ENCODE measurements around the gene HK3.

HK3 gene

GRCh38 chr5:176865964-176866363, 33.2 kb downstream of the HK3 start:
- DNase-seq: no peak

DNA sequence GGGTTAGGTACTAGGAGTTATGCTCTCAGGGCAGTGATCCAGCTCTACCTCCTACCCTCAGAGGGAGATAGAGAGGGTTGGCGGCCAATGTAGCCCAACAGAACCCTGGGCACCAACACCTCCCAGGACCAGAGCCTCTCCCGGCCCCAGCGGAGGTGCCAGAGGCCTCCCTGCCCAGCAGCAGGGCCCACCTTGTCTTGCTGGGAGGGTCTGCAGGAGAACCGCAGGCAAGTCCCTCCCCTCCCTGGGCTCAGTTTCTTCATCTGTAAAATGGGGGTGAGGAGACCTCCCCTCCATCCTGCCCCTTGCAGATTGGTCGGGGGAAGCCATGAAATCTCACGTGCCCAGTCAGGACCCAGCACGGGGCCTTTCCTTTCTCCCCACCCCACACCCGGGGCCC, 34.4 kb downstream of the HK3 start:
- DNase-seq: no peak

DNA sequence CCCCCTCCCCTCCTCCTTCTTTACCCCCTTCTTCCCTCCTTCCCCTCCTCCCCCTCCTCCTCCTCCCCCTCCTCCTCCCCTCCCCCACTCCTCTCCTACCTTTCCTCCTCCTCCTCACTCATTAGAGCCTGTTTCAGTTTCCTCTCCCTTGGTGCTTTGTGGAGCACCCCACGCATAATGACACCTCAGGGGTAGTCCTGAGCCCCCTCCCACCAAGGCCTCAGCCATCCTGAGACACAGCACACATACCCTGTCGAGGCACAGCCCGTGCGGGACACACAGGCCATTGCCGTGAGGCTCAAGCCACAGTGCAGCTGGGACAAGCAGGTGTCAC, 35.4 kb downstream of the HK3 start:
- DNase-seq: no peak

DNA sequence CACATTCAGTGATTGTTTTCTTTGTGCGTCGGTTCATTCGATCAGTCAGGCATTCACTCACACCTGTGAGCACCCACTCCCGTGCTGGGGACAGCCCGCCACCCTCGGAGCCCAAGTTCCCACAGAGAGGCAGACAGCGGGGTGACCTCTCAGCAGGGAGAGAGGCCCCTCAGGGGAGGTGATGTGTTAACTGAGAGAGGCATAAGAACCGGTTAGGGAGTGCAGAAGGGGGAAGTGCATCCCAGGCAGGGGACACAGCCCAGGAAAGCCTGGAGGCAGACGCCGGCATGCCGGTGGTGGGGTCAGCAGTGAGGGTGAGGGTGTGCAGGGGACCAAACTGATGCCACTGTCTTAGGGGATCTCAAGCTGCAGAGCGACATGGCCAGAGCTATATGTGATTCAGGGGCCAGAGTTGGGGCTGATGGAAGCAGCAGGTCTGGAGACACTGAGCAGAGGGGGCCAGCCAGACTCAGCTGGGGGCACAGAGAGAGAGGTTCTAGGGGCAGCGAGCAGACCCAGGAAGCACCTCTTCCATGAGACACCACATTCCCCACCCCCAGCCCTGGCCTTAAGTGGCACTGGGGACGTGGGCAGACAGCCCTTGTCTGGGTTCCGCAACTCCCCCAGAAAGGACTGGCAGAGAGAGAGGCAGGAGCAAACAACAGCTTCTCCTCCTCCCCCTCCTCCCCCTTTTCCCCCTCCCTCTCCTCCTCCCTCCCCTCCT, 35.9 kb downstream of the HK3 start:
- DNase-seq: no peak

- no peak for DNase-seq
Observed at GRCh38 chr5:176862330-176862995, 36.7 kb downstream of the HK3 start.

GRCh38 chr5:176861276-176861675, 37.9 kb downstream of the HK3 start:
- DNase-seq: no peak

DNA sequence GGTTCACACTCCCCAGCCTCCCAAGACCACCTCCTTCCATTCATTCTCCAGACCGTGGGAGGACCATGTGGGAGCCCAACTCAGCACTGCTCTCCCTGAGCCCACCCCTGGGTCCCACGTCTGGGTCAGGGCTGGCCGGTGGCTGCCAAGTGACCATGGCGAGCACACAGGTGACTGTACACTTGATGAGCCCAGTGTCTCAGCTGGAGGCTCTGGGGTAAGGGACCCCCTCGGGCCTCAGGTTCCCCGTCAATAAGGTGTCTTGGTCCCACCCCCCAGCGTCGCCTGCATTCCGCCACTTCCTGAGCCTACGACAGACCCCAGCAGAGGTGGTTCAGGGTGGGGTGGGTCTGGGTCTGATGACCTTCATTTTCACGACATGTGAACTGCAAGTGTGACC, 38.8 kb downstream of the HK3 start:
- no peak for DNase-seq

DNA sequence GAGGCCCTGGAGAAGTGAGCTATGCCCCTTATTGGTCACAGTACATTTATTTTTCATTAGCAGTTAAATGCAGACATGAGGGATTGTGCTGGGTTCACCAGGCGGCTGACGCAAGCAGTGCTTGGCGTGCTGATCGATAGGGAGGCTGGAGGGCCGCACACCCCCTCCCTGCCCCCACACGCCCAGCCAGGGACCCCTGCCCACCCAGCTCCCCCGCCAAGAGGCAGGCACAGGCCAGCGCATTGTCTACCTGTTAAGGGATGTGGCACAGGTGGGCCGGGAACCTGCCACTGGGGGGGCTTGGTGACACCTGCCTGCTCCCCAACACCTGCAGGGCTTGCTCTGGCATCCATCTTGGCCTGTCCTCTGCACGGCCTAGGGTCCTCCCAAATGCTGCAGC, 39.2 kb downstream of the HK3 start:
- DNase-seq: no peak

DNA sequence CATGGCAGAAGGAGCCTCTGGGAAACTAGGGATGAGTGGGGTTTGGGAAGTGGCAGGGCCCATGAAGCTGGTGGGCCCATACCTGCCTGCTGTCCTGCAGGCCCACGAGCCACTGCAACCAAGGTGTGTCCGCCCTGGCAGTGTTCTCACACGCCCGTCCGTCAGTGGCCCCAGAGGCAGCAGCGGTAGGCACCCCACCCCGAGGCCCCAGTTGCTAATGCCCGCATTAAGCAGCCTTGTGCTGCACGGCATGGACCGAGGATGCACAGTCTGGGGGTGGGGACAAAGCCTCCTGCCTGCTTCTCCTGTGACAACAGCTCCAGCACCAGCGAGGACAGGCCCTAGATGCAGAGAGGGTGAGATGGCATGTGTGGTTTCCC, 41.3 kb downstream of the HK3 start:
- DNase-seq: no peak

DNA sequence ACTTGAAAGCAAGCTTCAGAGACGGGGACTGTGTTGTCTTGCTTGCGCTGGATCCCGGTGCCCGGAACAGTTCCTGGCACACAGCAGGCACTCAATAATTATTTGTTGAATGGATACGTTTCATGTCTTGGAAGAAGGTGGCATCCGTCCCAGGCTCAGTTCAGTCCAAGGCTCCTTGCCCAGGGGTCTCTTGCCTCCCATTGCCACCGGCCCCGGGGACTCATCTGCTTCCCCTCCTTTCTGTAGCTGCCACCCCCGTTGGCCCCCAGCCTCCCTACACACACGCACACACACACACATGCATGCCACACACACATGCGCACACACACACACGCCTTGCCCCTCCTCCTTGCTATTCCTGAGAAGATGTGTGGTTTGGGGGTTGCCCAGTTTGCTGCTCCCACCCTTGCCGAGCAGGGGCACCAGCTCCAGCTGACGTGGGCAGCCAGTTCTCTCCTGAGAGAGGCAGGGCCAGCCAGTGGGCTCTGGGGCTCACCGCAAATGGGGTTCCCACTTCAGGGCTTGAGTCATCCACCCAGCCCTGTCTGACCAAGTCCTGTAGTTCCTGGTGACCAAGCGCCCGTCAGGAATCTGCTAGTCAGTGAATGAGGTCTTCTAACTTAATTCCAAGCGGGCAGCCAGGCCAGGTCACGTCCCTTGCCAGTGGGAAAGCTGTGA, 41.8 kb downstream of the HK3 start:
- no peak for DNase-seq

DNA sequence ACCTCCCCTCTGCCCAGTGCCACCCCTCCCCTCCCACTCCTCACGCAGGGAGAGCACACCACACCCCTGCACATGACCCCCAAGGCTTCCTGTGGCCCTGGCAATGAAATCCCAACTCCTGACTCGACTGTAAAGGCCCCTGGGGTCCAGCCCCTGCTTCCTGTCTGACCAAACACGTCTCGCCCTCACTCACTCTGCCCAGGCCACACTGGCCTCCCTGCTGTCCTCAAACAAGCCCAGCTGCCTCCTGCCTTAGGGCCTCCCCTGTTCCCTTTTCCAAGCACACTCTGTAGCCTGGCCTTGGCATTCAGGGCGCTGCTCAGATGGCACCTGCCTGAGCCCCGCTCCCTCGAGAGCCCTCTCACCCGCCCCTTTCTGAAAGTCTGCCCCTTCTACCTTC, 42.4 kb downstream of the HK3 start:
- DNase-seq: no peak

- DNase-seq: no peak
Observed at GRCh38 chr5:176855598-176855997, 43.5 kb downstream of the HK3 start.

DNA sequence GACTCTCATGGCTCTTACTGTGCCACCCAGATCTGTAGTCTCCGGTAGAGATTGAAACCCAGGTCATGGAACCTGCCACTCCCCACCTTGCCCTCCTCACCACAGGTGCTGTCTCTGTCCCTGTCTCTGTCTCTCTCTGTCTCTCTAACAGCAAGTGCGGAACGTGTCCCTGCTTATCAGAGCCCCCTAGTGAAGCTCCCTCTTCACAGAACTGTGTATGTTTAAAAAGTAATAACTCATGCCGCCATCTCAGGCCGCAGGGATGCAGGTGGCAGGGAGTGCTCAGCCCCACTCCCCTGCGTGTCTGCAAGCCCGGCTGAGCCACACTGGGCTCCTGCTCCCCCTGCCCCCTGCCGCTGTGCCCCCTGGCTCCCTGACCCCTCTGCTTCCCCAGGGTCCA, 45.0 kb downstream of the HK3 start:
- DNase-seq: no peak

- DNase-seq: no peak
Observed at GRCh38 chr5:176853151-176853778, 45.9 kb downstream of the HK3 start.

- DNase-seq: no peak
Observed at GRCh38 chr5:176851871-176852658, 47.1 kb downstream of the HK3 start.

DNA sequence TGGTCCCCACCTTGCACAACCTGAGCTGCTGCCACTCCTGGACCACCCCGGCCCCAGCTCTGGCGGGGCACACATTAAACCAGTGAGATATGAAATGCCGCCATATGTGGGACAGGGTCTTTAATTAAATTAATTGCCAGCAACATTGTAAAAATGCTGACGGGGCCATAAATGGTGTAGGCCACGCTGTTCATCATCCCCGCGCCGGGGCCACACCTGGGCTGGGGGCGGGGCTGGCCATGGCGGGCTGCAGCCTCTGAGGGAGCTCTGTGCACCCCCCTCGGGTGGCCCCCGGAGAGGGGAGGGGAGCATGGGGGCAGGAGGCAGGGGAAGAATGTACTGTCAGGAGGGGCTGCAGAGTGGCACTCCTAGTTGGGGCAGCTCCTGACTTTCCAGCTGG, 47.8 kb downstream of the HK3 start:
- DNase-seq: no peak

DNA sequence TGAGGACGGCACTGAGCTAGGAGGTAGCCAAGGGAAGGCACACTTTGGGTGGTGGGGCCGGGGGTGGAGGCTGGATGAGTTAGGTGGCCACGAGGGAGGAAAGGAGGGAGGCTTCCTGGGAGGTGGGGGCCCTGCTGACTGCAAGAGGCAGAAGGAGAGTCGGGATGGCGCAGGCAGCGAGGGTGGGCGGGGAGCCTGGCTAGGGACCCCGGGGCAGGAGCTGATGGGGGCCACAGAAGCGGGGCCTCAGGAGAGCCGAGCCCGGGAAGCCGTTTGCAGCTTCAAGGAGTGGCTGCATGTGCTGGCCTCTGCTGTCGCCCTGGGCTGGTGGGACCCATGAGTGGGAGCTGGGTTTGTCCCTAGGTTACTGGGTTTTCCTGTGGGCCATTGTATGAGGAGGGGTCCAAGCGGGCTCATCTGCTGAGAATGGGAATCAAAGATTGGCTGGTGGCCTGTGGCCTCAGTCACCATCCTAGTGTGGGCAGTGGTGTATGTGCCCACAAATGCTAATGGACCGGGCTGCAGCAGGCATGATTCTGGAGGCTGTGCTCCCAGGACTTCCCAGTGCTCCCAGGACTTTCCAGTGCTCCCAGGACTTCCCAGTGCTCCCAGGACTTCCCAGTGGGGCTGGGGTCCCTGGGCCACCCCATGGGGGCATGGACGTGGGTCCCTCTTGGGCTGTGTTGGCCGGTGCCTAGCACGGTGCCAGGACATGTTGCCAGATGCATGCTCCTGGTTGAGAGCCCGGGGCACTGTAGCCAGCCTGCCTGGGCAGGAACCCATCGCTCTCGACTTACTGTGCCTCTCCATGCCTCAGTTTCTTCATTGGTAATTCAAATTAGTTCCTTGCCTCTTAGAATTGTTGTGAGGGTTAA, 48.5 kb downstream of the HK3 start:
- no peak for DNase-seq

GRCh38 chr5:176849611-176850227, 49.4 kb downstream of the HK3 start:
- DNase-seq: no peak

DNA sequence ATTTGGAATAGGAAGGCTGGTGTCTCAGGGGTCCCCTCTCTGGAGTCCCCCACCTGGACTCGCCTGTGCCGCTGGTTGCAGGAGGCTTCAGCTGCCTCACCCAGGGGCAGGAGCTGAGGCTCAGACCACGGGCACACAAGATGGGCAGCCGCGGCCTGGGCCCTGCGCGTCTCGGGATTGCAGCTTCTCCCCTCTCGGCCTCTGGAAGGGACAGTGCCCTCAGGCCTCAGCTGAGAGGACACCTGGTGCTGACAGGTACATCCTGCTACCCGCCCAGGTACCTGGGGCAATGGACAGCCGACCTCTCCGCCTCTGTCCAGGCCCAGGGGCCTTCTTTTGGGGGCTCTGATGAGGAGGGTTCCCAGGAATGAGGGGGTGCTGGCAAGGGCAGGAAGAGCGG, 50.5 kb downstream of the HK3 start:
- no peak for DNase-seq

GRCh38 chr5:176847726-176848290, 51.3 kb downstream of the HK3 start:
- DNase-seq: no peak

- DNase-seq: no peak
Observed at GRCh38 chr5:176847148-176847547, 52.0 kb downstream of the HK3 start.

Measured in activated effector memory CD4-positive, alpha-beta T cell treated with Interleukin-2 at 50 U/mL for 16 hours (primary cell).